ENCODE measurements around the gene TTC39A.

TTC39A gene

GRCh38 chr1:51330331-51331201, at the start of gene TTC39A:
TSS of gene TTC39A (minus strand) at chr1:51330562. CDS start at chr1:51330477, 85 bp downstream.
- no peak for DNase-seq (ENCODE audit: low read depth in 3 of 3)

GRCh38 chr1:51378871-51379270, 48.5 kb upstream of the TTC39A start:
- no peak for DNase-seq (ENCODE audit: low read depth in 3 of 3)

GRCh38 chr1:51373898-51374297, 43.5 kb upstream of the TTC39A start:
- DNase-seq (ENCODE audit: low read depth in 3 of 3): no peak

- no peak for DNase-seq (ENCODE audit: low read depth in 3 of 3)
Observed at GRCh38 chr1:51372561-51372960, 42.2 kb upstream of the TTC39A start.

- no peak for DNase-seq (ENCODE audit: low read depth in 3 of 3)
Observed at GRCh38 chr1:51369171-51369570, 38.8 kb upstream of the TTC39A start.

- DNase-seq (ENCODE audit: low read depth in 3 of 3): no peak
Observed at GRCh38 chr1:51365774-51366173, 35.4 kb upstream of the TTC39A start.

- DNase-seq (ENCODE audit: low read depth in 3 of 3): no peak
Observed at GRCh38 chr1:51359879-51360278, 29.5 kb upstream of the TTC39A start.

GRCh38 chr1:51355382-51355781, 25.0 kb upstream of the TTC39A start:
- DNase-seq (ENCODE audit: low read depth in 3 of 3): no peak

- DNase-seq (ENCODE audit: low read depth in 3 of 3): no peak
Observed at GRCh38 chr1:51354416-51354815, 24.1 kb upstream of the TTC39A start.

GRCh38 chr1:51351907-51352306, 21.5 kb upstream of the TTC39A start:
- DNase-seq (ENCODE audit: low read depth in 3 of 3): no peak

GRCh38 chr1:51349862-51350261, 19.5 kb upstream of the TTC39A start:
- DNase-seq (ENCODE audit: low read depth in 3 of 3): no peak

GRCh38 chr1:51348147-51348527, 17.8 kb upstream of the TTC39A start:
- no peak for DNase-seq (ENCODE audit: low read depth in 3 of 3)

- no peak for DNase-seq (ENCODE audit: low read depth in 3 of 3)
Observed at GRCh38 chr1:51347398-51348146, 17.2 kb upstream of the TTC39A start.

GRCh38 chr1:51346086-51346942, 16.0 kb upstream of the TTC39A start:
- DNase-seq (ENCODE audit: low read depth in 3 of 3): no peak

GRCh38 chr1:51345300-51345687, 14.9 kb upstream of the TTC39A start:
- no peak for DNase-seq (ENCODE audit: low read depth in 3 of 3)

- no peak for DNase-seq (ENCODE audit: low read depth in 3 of 3)
Observed at GRCh38 chr1:51344602-51345299, 14.4 kb upstream of the TTC39A start.

GRCh38 chr1:51344276-51344601, 13.9 kb upstream of the TTC39A start:
- no peak for DNase-seq (ENCODE audit: low read depth in 3 of 3)

- no peak for DNase-seq (ENCODE audit: low read depth in 3 of 3)
Observed at GRCh38 chr1:51343624-51344023, 13.3 kb upstream of the TTC39A start.

- no peak for DNase-seq (ENCODE audit: low read depth in 3 of 3)
Observed at GRCh38 chr1:51342591-51343206, 12.3 kb upstream of the TTC39A start.

GRCh38 chr1:51341876-51342496, 11.6 kb upstream of the TTC39A start:
- DNase-seq (ENCODE audit: low read depth in 3 of 3): no peak

- DNase-seq (ENCODE audit: low read depth in 3 of 3): no peak
Observed at GRCh38 chr1:51340380-51340779, 10.0 kb upstream of the TTC39A start.
